HFFc6 (cell line): ENCODE results near the gene INTS11. TPM values are rescaled to one million over a fixed set of nuclear protein-coding genes. Genes with fewer than 3 reads are reported as not detected.

ENCODE experiments used
- DNase-seq: peaks from one replicate; pipeline ENCODE4 v3.0.0-alpha.2; 2018
- H3K27ac Mint-ChIP-seq: 2 replicates; pipeline ENCODE4 v1.8.0; 2020; ENCODE audit warnings: mild to moderate bottlenecking, mixed read lengths
- H3K27me3 Mint-ChIP-seq: 2 replicates; pipeline ENCODE4 v1.8.0; 2021; ENCODE audit warnings: mild to moderate bottlenecking, moderate library complexity, mixed read lengths; ENCODE audit not compliant: insufficient read depth
- H3K36me3 Mint-ChIP-seq: 2 replicates; pipeline ENCODE4 v1.8.0; 2021; ENCODE audit warnings: low read depth, mixed read lengths
- H3K4me1 Mint-ChIP-seq: 2 replicates; pipeline ENCODE4 v1.8.0; 2020; ENCODE audit warnings: low read depth, mixed read lengths
- H3K4me3 Mint-ChIP-seq: 2 replicates; pipeline ENCODE4 v1.8.0; 2020; ENCODE audit warnings: mild to moderate bottlenecking, moderate library complexity, mixed read lengths
- H3K9me3 Mint-ChIP-seq: 2 replicates; pipeline ENCODE4 v1.8.0; 2020; ENCODE audit warnings: mild to moderate bottlenecking, mixed read lengths
- total RNA-seq, 6 experiments: library from RNA; stranded (reverse); fragmentation: NEBNext Ultra II Directional; extraction: Animal tissue kit (Norgen Biotek cat#: 25700); gene quantifications; 2 replicates in 1 of 6; 3 replicates in 5 of 6; pipeline ENCODE4 v1.2.3, GENCODE V29; 2021
- TF ChIP-seq, protein P1 (sequence below): fragments of 200-600 bp; sonication (generic); IDR thresholded peaks from 2 replicates; pipeline ENCODE4 v1.5.0; 2021; ENCODE audit warnings: antibody characterized with exemption, mild to moderate bottlenecking

INTS11 gene
- total RNA-seq, 6 experiments from 2014 or later: 65.6 to 78.3 (median 69.8) TPM

GRCh38 chr1:1291548-1292441 lies 32.7 kb downstream of the INTS11 start:
- TF ChIP-seq, protein P1, sequence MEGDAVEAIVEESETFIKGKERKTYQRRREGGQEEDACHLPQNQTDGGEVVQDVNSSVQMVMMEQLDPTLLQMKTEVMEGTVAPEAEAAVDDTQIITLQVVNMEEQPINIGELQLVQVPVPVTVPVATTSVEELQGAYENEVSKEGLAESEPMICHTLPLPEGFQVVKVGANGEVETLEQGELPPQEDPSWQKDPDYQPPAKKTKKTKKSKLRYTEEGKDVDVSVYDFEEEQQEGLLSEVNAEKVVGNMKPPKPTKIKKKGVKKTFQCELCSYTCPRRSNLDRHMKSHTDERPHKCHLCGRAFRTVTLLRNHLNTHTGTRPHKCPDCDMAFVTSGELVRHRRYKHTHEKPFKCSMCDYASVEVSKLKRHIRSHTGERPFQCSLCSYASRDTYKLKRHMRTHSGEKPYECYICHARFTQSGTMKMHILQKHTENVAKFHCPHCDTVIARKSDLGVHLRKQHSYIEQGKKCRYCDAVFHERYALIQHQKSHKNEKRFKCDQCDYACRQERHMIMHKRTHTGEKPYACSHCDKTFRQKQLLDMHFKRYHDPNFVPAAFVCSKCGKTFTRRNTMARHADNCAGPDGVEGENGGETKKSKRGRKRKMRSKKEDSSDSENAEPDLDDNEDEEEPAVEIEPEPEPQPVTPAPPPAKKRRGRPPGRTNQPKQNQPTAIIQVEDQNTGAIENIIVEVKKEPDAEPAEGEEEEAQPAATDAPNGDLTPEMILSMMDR: peak; percentile 74
- DNase-seq: peak; percentile 37
- no peak overlapping the region for H3K27ac Mint-ChIP-seq

DNA sequence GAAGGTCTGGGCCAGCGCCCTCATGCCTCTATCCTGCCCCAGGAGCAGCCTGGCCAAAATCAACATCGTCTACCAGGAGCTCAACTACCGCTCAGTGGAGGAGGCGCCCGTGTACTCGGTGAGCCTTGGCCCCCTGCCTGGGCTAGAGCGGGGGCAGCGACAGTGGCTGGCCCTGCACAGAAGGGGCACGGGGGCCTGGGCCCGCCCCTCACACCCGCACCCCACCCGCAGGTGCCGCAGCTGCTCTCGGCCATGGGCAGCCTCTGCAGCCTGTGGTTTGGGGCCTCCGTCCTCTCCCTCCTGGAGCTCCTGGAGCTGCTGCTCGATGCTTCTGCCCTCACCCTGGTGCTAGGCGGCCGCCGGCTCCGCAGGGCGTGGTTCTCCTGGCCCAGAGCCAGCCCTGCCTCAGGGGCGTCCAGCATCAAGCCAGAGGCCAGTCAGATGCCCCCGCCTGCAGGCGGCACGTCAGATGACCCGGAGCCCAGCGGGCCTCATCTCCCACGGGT lies 33.4 kb downstream of the INTS11 start:
- Mint-ChIP-seq H3K4me1 (no peaks in the 10 kb centered on the region), H3K4me3 (no peak overlapping the region), H3K27ac (no peak overlapping the region), H3K27me3 (peaks cover 1% of the 10 kb centered on the region), H3K36me3 (no peaks in the 10 kb centered on the region), H3K9me3 (no peaks in the 10 kb centered on the region)
- TF ChIP-seq, protein P1: no peak
- no peak for DNase-seq

More at GRCh38 chr1:1291548-1292441, 32.7 kb downstream of the INTS11 start:
- Mint-ChIP-seq H3K4me3 (no peak overlapping the region), H3K27me3 (peaks cover 1% of the 10 kb centered on the region), H3K36me3 (no peaks in the 10 kb centered on the region), H3K9me3 (no peaks in the 10 kb centered on the region), H3K4me1 (no peaks in the 10 kb centered on the region)

GRCh38 chr1:1290238-1290731 lies 34.2 kb downstream of the INTS11 start:
- no peaks in the 10 kb centered on the region for H3K9me3 Mint-ChIP-seq
- H3K4me1 Mint-ChIP-seq: no peaks in the 10 kb centered on the region
- no peaks in the 10 kb centered on the region for H3K36me3 Mint-ChIP-seq
- peaks cover 1% of the 10 kb centered on the region for H3K27me3 Mint-ChIP-seq
- no peak overlapping the region for H3K4me3 Mint-ChIP-seq
- no peak overlapping the region for H3K27ac Mint-ChIP-seq
- peak; percentile 42 for DNase-seq
- TF ChIP-seq, protein P1: peak; percentile 76

DNA sequence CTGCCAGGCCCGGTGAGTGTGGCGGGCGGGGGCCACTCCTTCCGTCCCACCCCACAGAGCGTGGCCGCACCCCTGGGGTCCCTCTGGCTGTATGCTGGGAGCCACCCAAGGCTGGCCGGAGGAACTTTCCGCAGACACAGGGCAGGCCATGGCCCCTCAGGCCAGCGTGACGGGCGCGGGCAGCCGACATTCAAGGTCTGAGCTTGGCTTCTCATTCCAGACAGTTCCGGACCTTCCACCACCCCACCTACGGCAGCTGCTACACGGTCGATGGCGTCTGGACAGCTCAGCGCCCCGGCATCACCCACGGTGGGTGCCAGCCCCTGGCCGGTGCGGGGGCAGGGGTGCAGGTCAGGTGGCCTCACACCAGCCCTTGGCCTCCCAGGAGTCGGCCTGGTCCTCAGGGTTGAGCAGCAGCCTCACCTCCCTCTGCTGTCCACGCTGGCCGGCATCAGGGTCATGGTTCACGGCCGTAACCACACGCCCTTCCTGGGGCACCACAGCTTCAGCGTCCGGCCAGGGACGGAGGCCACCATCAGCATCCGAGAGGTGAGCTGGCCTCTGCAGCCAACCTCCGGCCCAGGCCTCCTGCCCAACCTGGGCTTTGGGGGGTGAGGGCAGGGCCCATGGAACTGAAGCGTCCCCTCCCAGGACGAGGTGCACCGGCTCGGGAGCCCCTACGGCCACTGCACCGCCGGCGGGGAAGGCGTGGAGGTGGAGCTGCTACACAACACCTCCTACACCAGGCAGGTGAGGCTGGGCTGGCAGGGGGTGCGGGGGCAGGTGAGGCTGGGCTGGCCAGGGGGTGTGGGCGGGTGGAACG lies 37.0 kb downstream of the INTS11 start:
- H3K9me3 Mint-ChIP-seq: no peaks in the 10 kb centered on the region
- no peak overlapping the region for H3K4me3 Mint-ChIP-seq
- H3K36me3 Mint-ChIP-seq: no peaks in the 10 kb centered on the region
- peaks cover 6% of the 10 kb centered on the region for H3K4me1 Mint-ChIP-seq
- H3K27me3 Mint-ChIP-seq: peaks cover 3% of the 10 kb centered on the region; the same call in 1 of the 2 replicates
- TF ChIP-seq, protein P1: no peak
- no peak overlapping the region for H3K27ac Mint-ChIP-seq
- DNase-seq: no peak
